ENCODE results near the gene ELFN2.

The ELFN2 gene

GRCh38 chr22:37381489-37381888, 45.8 kb downstream of the ELFN2 start:
- DNase-seq (ENCODE audit: low spot score): no peak
- in situ Hi-C loops (cut with MboI; ENCODE audit: low pct_unique_long_range_greater_than_20kb, low sequenced_read_pairs, unreplicated experiment): no loop called here
- TF ChIP-seq, protein P1, sequence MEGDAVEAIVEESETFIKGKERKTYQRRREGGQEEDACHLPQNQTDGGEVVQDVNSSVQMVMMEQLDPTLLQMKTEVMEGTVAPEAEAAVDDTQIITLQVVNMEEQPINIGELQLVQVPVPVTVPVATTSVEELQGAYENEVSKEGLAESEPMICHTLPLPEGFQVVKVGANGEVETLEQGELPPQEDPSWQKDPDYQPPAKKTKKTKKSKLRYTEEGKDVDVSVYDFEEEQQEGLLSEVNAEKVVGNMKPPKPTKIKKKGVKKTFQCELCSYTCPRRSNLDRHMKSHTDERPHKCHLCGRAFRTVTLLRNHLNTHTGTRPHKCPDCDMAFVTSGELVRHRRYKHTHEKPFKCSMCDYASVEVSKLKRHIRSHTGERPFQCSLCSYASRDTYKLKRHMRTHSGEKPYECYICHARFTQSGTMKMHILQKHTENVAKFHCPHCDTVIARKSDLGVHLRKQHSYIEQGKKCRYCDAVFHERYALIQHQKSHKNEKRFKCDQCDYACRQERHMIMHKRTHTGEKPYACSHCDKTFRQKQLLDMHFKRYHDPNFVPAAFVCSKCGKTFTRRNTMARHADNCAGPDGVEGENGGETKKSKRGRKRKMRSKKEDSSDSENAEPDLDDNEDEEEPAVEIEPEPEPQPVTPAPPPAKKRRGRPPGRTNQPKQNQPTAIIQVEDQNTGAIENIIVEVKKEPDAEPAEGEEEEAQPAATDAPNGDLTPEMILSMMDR (IDR thresholded peaks at IDR 0.05; ENCODE audit: extremely low read depth, insufficient read depth, missing control alignments): no peak

DNA sequence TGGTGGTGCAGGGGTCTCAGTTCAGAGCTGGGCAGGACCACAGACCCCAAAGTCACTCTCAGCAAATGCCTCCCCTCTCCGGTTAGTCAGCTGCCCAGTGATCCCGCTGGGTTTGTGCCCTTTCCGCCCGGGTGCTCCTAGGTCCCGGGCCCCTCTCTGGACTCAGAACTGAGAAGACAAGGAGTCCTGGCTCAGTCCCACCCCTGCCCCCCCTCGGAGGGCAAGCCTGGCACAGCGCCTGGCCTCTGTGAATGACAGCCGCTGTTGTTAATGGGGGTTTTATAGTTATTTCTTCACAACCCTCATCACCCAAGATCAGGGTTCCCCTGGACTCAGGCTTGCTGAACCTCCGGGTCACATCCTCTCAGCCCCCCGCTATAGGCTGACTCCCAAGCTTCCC, 47.6 kb downstream of the ELFN2 start:
- no peak for DNase-seq (ENCODE audit: low spot score)
- TF ChIP-seq, protein P1 (IDR thresholded peaks at IDR 0.05; ENCODE audit: extremely low read depth, insufficient read depth, missing control alignments): no peak
- in situ Hi-C loops (cut with MboI; ENCODE audit: low pct_unique_long_range_greater_than_20kb, low sequenced_read_pairs, unreplicated experiment): no loop called here

GRCh38 chr22:37379085-37379484, 48.2 kb downstream of the ELFN2 start:
- DNase-seq (ENCODE audit: low spot score): no peak
- TF ChIP-seq, protein P1 (IDR thresholded peaks at IDR 0.05; ENCODE audit: extremely low read depth, insufficient read depth, missing control alignments): no peak
- in situ Hi-C loops (cut with MboI; ENCODE audit: low pct_unique_long_range_greater_than_20kb, low sequenced_read_pairs, unreplicated experiment): no loop called here

GRCh38 chr22:37378642-37379058, 48.6 kb downstream of the ELFN2 start:
- TF ChIP-seq, protein P1 (IDR thresholded peaks at IDR 0.05; ENCODE audit: extremely low read depth, insufficient read depth, missing control alignments): no peak
- DNase-seq (ENCODE audit: low spot score): no peak
- in situ Hi-C loops (cut with MboI; ENCODE audit: low pct_unique_long_range_greater_than_20kb, low sequenced_read_pairs, unreplicated experiment): no loop called here

GRCh38 chr22:37377927-37378326, 49.4 kb downstream of the ELFN2 start:
- no peak for DNase-seq (ENCODE audit: low spot score)
- TF ChIP-seq, protein P1 (IDR thresholded peaks at IDR 0.05; ENCODE audit: extremely low read depth, insufficient read depth, missing control alignments): no peak
- in situ Hi-C loops (cut with MboI; ENCODE audit: low pct_unique_long_range_greater_than_20kb, low sequenced_read_pairs, unreplicated experiment): no loop called here

DNA sequence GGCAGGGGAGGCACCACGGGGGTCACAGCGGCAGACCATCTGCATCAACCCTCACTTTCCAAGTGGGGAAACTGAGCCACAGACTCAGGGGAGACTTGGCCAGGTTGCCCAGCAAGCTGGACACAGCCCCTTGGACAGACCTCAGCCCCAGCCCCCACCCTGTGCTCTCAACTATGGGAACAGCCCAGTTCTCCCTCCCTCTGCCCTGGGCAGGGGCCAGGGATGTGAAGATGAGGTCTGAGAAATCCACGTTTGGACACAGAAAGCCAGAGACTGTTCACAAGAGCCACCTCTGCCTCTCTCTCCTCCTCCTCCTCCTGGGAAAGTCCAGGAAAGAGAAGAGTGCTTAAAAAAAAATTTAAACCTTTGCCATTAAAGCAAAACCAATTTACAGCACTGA, 50.1 kb downstream of the ELFN2 start:
- in situ Hi-C loops (cut with MboI; ENCODE audit: low pct_unique_long_range_greater_than_20kb, low sequenced_read_pairs, unreplicated experiment): no loop called here
- DNase-seq (ENCODE audit: low spot score): no peak
- TF ChIP-seq, protein P1 (IDR thresholded peaks at IDR 0.05; ENCODE audit: extremely low read depth, insufficient read depth, missing control alignments): no peak

DNA sequence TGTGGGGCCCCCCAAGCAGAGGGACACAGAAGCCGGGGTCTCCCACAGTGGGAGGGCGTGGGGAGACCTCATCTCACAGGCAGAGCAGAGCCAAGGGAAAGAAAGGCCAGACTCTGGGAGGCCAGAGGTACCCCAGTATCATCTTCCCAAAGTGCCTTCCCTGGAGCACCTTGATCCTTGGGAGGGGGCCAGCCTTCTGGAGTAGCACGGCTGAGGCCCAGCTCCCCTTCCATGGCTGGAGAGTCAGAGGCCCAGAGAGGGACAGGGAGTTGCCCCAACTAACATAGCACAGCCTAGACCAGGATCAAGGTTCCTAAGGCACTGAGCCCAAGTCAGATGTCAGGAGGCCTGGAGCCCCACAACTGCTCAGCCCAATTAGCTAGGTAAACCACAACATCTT, 50.6 kb downstream of the ELFN2 start:
- no peak for DNase-seq (ENCODE audit: low spot score)
- TF ChIP-seq, protein P1 (IDR thresholded peaks at IDR 0.05; ENCODE audit: extremely low read depth, insufficient read depth, missing control alignments): no peak
- in situ Hi-C loops (cut with MboI; ENCODE audit: low pct_unique_long_range_greater_than_20kb, low sequenced_read_pairs, unreplicated experiment): no loop called here

Data from GM13977 (cell line).